ENCODE measurements around the gene CNNM3.

DNA sequence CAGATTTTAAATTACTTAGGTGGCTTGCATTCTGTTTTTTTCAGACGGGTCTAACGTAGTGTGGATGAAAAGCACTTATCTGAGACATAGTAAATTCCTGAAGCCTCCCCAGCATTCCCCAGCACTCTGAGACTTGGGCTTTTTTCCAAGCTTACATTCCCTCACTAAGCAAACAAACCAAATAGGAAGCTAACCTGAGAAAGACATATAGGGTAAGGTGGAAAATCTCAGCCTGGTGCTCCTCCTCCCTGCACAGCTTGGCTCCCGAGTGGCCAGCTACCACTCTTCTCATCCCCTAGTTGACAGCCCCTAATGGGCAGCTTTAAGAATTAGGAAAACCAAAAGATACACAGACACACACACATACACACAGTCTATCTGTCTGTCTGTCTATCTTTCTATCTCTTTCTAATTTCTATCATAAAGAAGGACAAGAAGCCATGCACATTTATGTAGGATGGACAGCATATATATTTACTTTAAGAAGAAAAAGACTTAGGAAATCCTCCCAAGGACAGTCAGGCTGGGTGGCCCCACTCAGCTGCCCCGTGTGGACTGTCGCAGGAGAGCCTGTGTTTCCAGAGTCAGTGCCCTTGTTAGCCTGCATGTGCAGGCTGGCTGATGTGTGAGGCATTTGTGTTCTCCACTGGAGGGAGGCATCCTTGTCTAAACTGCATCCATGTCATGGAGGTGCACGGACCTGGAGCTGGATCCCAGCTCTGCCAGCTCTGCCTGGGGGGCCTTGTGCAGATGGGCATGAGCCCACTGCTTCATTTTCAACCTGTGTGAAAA is 8.2 kb downstream of the CNNM3 start:
- TF ChIP-seq, protein P1, sequence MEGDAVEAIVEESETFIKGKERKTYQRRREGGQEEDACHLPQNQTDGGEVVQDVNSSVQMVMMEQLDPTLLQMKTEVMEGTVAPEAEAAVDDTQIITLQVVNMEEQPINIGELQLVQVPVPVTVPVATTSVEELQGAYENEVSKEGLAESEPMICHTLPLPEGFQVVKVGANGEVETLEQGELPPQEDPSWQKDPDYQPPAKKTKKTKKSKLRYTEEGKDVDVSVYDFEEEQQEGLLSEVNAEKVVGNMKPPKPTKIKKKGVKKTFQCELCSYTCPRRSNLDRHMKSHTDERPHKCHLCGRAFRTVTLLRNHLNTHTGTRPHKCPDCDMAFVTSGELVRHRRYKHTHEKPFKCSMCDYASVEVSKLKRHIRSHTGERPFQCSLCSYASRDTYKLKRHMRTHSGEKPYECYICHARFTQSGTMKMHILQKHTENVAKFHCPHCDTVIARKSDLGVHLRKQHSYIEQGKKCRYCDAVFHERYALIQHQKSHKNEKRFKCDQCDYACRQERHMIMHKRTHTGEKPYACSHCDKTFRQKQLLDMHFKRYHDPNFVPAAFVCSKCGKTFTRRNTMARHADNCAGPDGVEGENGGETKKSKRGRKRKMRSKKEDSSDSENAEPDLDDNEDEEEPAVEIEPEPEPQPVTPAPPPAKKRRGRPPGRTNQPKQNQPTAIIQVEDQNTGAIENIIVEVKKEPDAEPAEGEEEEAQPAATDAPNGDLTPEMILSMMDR (IDR thresholded peaks at IDR 0.05) = no peak
- no peak for TF ChIP-seq POLR2AphosphoS5 (IDR thresholded peaks at IDR 0.05)

Measured in suprapubic skin (tissue), 3 donors.